ENCODE results near the gene PRKCH. TPM values are rescaled to one million over a fixed set of nuclear protein-coding genes. Genes with fewer than 3 reads are reported as not detected.

The PRKCH gene
- total RNA-seq (2022; extraction: Qiagen RNA extraction) = 4.6 to 6.6 TPM (median 5.5 TPM) in 5 replicates

DNA sequence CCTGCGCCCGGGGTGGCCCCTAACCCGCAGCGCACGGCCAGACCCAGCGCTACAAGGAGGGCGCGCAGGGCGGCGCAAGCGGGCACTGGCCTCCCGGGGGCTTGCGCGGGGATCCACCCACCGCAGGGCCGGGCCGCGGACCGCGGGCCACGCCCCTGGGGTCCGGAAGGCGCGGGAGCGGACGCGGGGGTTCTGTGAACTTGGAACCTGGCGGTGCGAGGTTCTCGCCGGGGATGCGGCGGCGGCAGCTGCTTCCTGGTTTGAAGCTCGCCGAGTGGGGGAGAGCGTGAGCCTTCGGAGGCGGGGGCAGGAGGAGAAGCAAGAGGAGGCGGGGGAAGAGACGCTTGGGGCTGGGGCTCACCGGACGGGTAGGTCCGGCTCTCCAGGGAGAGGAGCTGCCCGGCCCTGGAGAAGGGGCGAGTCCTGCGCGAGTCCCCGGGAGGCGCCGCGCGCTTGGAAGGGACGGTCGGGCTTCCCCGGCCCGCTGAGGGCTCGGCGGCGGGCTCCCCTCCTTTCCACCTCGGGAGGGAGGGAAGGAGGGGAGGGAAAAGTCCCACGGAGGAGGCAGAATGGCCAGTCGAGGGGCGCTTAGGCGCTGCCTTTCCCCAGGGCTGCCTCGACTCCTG lies at the start of gene PRKCH:
Gene PRKCH (plus strand): TSS at position 195 of the 626 bp plus-strand sequence. CDS start 523 bp downstream, outside the sequence.

GRCh38 chr14:61281186-61281947 lies 40.0 kb upstream of the PRKCH start, which contains the start of gene TMEM30B:
Gene TMEM30B (minus strand): TSS chr14:61281338. CDS start chr14:61281147, 191 bp downstream.

Other genes with a start within 250 kb of the PRKCH start
- 0.18 to 0.39 TPM (median 0.25 TPM) in 5 replicates for gene TMEM30B, start 40.2 kb upstream of the PRKCH start, total RNA-seq (2022; extraction: Qiagen RNA extraction)

Data from A549 treated with Hydrocortisone at 1 μM for 4 hours (cell line).